GM23338 (cell line): ENCODE data around the gene RPS21.

Experiments
- CTCF ChIP-seq, 2 experiments: fragments of 200-600 bp in 1 of 2; sonication (generic) in 1 of 2; conservative IDR thresholded peaks; 2 replicates each; pipeline versions ENCODE4 v1.5.1 to v1.6.1; 2016 to 2017; ENCODE audit warnings: antibody characterized with exemption in 2 of 2, low read depth in 2 of 2, mild to moderate bottlenecking in 2 of 2, moderate library complexity in 1 of 2
- ETS1 ChIP-seq: IDR thresholded peaks from 2 replicates; pipeline ENCODE4 v1.6.1; 2016; ENCODE audit warnings: antibody characterized with exemption
- JUNB ChIP-seq: IDR thresholded peaks from one replicate; pipeline ENCODE4 v1.6.1; 2016; ENCODE audit warnings: antibody characterized with exemption; ENCODE audit not compliant: unreplicated experiment

DNA sequence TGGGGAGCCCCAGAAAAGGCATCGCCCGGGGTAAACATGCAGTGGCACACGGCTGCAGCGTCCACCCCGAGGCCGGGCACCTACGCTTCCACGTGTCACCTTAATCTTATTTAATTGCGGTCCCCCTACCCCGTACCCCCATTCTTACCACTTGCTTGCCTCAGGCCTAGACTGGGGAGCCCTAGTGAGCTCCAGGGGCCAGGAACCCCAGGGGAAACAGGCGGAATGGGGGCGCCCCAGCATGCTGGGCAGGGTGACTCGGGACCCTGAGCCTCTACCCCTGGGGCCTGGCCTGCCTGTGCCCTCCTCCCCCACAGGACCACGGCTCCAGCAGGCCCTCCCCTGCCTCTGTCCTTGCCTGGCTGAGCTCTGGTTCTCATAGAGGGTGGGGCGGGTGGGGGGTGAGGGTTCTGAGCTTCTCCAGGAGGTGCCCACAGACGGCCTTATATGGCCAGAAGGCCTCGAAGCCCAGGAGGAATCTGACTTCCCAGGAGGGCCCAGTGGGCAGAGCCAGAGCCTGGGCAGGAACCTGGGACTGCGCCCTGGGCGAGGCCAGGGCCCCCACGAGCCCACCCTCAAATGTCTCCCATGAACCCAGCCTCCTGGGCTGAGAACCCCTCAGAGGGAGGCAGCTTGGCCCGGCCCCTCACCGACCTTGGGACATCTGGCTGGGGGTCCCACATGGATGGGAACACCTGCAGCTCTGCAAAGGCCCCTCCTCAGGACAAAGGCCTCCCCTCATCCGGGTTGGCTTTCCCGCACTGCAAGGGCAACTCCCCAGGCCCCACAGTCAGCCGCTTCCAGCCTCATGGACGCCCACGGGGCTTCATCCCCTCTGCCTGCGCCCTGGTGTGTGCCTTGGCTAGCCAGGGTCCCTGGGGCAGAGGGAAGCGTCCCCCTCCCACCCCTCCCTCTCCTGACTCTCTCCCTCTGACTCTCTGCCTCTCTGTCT, 14.6 kb upstream of the RPS21 start:
- no peak for TF ChIP-seq ETS1
- no peak for TF ChIP-seq CTCF (conservative IDR thresholded peaks at IDR 0.05; ENCODE audit: low read depth in 2 of 2)
- TF ChIP-seq JUNB = no peak
